DMS79 (cell line): ENCODE measurements around the gene MYO5B.
A peak's percentile ranks its signal among the peaks of the same experiment; 100 is the strongest.
"Not testable (repeated sequence)": the region's sequence is repeated elsewhere in the genome, so short reads cannot be mapped to it uniquely, and the experiment has no call there.

Source experiments
- DNase-seq: peaks from one replicate; lab custom pipeline; 2025; lab: John Stamatoyannopoulos, UW

Gene MYO5B

GRCh38 chr18:50194631-50195532 lies at the start of gene MYO5B:
Gene MYO5B, minus strand, starts transcription at chr18:50195147. Its CDS starts 354 bp downstream, at chr18:50194793.
- DNase-seq = peak; percentile 36

GRCh38 chr18:50241768-50242167 lies 46.8 kb upstream of the MYO5B start:
- not testable (repeated sequence) for DNase-seq

- no peak for DNase-seq
These were observed 45.2 kb upstream of the MYO5B start for GRCh38 chr18:50240080-50240563.

- DNase-seq = no peak
These were observed 37.5 kb upstream of the MYO5B start for GRCh38 chr18:50232419-50232818.

GRCh38 chr18:50231621-50232020 lies 36.7 kb upstream of the MYO5B start:
- no peak for DNase-seq

- not testable (repeated sequence) for DNase-seq
These were observed 25.3 kb upstream of the MYO5B start for GRCh38 chr18:50220249-50220648.

- DNase-seq = no peak
These were observed 23.7 kb upstream of the MYO5B start for GRCh38 chr18:50218432-50219197.

- DNase-seq = no peak
These were observed 14.4 kb upstream of the MYO5B start for GRCh38 chr18:50209311-50209710.

- no peak for DNase-seq
These were observed 12.8 kb upstream of the MYO5B start for GRCh38 chr18:50207722-50208121.

GRCh38 chr18:50203801-50204604 lies 9.1 kb upstream of the MYO5B start:
- peak; percentile 74 for DNase-seq

- no peak for DNase-seq
These were observed 6.6 kb upstream of the MYO5B start for GRCh38 chr18:50201476-50202018.

GRCh38 chr18:50199921-50200320 lies 5.0 kb upstream of the MYO5B start:
- no peak for DNase-seq

- no peak for DNase-seq
These were observed 4.5 kb upstream of the MYO5B start for GRCh38 chr18:50199346-50199855.

- no peak for DNase-seq
These were observed 1.3 kb upstream of the MYO5B start for GRCh38 chr18:50196261-50196660.

GRCh38 chr18:50195689-50196088 lies 742 bp upstream of the MYO5B start:
- no peak for DNase-seq

- no peak for DNase-seq
These were observed 934 bp downstream of the MYO5B start for GRCh38 chr18:50193796-50194630.

- peak; percentile 5 for DNase-seq
These were observed 1.8 kb downstream of the MYO5B start for GRCh38 chr18:50192995-50193795.

- no peak for DNase-seq
These were observed 4.0 kb downstream of the MYO5B start for GRCh38 chr18:50190926-50191325.

- DNase-seq = no peak
These were observed 4.7 kb downstream of the MYO5B start for GRCh38 chr18:50190236-50190635.

- no peak for DNase-seq
These were observed 5.8 kb downstream of the MYO5B start for GRCh38 chr18:50189160-50189559.
